Choroid plexus epithelial cell (primary cell): ENCODE results near the gene WFDC5.
A peak's percentile ranks its signal among the peaks of the same experiment; 100 is the strongest.
"Not testable (repeated sequence)": the region's sequence is repeated elsewhere in the genome, so short reads cannot be mapped to it uniquely, and the experiment has no call there.

ENCODE experiments used
- DNase-seq: peaks from one replicate; pipeline ENCODE4 v3.0.0-alpha.2; 2010; ENCODE audit warnings: low read depth
- H3K4me3 ChIP-seq: 2 replicates; pipeline ENCODE4 v1.5.1; 2011; ENCODE audit warnings: low read depth, mild to moderate bottlenecking, control low read depth, low read length, moderate library complexity
- TF ChIP-seq, protein P1 (sequence below): conservative IDR thresholded peaks from 2 replicates; pipeline ENCODE4 v1.5.1; 2011; ENCODE audit warnings: low read depth, mild to moderate bottlenecking, control low read depth, inconsistent platforms, low read length, moderate library complexity

Gene WFDC5, protein sequence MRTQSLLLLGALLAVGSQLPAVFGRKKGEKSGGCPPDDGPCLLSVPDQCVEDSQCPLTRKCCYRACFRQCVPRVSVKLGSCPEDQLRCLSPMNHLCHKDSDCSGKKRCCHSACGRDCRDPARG

DNA sequence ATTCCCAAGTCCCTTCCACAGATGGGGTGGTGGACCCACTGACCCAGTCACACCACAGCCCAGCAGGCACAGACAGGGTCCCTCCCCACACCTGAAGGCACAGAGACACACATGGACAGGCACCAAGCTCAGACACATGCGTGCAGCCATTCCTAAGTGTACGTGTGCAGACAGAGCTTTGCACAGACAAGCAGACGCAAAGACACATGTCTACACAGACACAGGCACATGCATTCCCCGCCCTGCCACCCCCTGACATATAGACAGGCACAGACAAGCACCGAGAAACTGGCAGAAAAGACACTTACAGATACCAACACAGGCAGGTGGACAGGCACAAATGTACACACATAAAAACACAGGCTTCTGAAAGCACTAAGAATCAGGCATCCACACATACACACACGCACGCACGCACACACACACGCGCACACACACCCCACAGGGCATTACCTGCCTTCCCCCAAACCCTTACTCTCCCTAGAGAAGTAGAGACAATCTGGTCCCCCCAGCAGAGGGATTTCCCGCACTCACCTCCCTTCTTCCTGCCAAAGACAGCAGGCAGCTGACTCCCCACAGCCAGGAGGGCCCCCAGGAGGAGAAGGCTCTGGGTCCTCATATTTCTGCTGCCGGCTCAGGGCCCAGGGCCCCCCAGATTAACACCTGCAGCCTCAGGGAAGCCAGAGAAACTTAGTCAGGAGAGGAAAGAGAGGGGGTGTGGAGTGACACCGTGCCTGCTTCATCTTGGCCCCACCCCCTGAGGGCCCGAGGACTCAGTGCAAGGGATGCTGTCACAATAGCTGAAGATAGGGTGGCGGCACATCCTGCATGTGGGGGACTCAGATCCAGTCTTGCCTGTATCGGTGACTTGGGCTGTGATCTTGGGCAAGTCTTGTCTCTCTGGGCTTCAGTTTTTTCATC lies at the start of gene WFDC5:
WFDC5 (minus strand) TSS at position 710 of the 921 bp plus-strand sequence; CDS start at position 619, 91 bp downstream.
- TF ChIP-seq, protein P1, sequence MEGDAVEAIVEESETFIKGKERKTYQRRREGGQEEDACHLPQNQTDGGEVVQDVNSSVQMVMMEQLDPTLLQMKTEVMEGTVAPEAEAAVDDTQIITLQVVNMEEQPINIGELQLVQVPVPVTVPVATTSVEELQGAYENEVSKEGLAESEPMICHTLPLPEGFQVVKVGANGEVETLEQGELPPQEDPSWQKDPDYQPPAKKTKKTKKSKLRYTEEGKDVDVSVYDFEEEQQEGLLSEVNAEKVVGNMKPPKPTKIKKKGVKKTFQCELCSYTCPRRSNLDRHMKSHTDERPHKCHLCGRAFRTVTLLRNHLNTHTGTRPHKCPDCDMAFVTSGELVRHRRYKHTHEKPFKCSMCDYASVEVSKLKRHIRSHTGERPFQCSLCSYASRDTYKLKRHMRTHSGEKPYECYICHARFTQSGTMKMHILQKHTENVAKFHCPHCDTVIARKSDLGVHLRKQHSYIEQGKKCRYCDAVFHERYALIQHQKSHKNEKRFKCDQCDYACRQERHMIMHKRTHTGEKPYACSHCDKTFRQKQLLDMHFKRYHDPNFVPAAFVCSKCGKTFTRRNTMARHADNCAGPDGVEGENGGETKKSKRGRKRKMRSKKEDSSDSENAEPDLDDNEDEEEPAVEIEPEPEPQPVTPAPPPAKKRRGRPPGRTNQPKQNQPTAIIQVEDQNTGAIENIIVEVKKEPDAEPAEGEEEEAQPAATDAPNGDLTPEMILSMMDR: no peak
- H3K4me3 ChIP-seq: no peak within 1 kb of the TSS
- DNase-seq: no peak

DNA sequence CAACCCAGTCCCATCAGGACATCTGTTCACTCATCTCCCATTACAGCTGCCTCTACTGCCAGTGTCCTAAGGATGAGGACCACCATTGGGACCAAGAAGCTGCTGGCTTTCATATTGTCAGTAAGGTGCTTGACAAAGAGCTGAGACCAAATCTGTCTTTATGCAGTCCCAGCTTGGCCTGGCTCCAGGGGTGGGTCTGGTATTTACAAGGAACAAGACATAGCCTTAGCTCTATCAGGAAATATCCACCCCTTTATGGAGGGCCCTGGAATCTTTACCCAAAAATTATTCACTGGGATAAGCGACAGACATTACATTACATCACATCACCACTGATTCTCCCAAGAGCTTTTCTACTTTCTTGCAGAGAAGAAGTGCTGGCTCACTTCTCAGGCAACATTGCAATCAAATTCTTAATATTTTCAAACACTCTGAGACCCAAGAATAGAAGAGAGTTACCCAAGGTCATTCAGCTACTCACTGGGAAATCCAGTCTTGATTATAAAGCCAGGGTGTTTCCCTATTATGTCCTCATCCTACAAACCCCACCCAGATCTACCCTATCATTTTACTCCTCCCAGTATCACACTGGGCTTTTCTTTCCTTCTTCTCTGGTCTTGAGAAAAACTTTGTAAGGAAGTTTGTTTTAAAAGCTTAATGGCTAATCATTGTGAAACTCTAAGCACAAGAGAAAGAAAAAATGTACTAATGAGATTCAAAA lies 48.3 kb upstream of the WFDC5 start:
- TF ChIP-seq, protein P1: no peak
- no peak for DNase-seq

DNA sequence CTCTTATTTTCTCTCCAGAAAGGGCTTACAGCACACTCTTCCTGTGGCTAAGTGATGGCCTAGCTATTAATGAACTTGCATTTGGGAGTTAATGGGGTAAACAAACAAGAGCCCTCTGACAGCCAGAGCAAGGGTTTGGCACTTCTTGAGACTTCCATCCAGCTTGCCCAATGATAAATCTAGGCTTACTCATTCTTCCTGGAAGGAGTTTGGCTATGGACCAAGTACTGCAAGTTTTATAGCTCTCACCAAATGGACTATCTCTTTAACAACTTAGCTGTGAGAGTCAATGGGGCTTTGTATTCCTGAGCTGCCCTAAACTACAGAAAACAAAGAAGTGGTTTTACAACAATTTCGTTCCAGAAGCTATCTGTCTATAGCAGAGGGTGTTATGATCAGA lies 43.0 kb upstream of the WFDC5 start:
- TF ChIP-seq, protein P1: no peak
- no peak overlapping the region for H3K4me3 ChIP-seq
- peak; percentile 78 for DNase-seq

More for the DNA sequence above, 48.3 kb upstream of the WFDC5 start:
- H3K4me3 ChIP-seq: no peak overlapping the region

DNA sequence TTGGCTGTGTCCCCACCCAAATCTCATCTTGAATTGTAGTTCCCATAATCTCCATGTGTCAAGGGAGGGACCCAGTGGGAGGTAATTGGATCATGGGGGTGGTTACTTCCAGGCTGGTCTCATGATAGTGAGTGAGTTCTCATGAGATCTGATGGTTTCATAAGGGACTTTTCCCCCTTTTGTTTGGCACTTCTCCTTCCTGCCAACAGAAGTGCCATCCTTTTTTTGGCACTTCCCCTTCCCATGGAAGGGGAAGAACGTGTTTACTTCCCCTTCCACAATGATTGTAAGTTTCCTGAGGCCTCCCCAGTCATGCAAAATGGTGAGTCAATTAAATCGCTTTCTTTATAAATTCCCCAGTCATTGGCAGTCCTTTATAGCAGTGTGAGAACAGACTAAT lies 41.7 kb upstream of the WFDC5 start:
- no peak overlapping the region for H3K4me3 ChIP-seq
- TF ChIP-seq, protein P1: no peak
- no peak for DNase-seq

DNA sequence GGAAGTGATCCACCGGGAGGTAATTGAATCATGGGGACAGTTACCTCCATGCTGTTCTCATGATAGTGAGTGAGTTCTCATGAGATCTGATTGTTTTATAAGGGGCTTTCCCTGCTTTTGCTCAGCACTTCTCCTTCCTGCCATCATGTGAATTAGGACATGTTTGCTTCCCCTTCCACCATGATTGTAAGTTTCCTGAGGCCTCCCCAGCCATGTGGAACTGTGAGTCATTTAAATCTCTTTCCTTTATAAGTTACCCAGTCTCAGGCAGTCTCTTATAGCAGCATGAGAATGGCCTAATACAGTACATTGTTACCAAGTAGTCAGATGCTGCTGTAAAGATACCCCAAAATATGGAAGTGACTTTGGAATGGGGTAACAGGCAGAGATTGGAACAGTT lies 39.8 kb upstream of the WFDC5 start:
- not testable (repeated sequence) for DNase-seq, H3K4me3 ChIP-seq

DNA sequence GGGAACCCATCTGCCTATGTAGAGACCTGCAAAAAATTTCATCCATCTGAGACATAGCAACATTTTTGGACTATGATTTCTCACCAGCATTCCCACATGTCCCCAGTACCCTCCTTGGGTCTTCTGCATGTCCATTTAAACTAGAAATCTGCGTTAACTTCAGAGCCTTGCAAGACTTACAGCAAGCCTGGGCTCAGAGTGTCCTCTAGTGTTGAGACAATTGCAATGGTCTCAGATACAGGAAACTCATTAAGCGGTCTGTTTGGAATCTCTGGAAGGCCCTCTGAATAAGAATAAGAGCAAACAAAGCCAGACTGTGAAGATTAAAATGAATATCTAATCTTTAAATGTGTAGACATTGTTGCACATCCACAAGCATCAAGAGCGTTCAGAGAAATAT lies 39.2 kb upstream of the WFDC5 start:
- DNase-seq: peak; percentile 16
- TF ChIP-seq, protein P1: peak; percentile 4
- H3K4me3 ChIP-seq: no peak overlapping the region

DNA sequence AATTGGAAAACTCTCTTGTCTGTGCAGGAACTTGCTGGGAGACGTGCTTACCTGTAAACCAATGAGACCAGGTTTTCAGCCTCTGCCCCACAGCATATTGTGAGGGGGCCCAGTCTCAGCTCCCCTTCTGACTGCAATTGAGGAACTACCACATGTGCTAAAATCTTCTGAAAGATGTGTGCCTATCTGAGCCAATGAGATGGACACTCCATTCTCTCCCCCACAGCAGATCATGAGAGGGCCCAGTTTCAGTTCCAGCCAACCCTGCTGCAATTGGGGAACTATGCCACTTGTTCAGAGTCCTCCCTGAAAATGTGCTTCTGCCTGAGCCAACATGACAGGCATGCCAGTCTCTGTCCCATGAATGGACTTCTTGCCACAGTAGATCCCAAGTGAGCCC lies 38.8 kb upstream of the WFDC5 start:
- no peak for DNase-seq
- no peak overlapping the region for H3K4me3 ChIP-seq
- TF ChIP-seq, protein P1: no peak
